Testis (tissue), 2 donors: ENCODE results near the gene SWT1.

Source experiments
- POLR2A ChIP-seq: fragments of 450-650 bp; IDR thresholded peaks from one replicate; pipeline ENCODE4 v1.6.1; 2017; ENCODE audit warnings: antibody characterized with exemption, mild to moderate bottlenecking, moderate library complexity
- TF ChIP-seq, protein P1 (sequence below), 3 experiments: fragments of 450-650 bp in 2 of 3; fragments of 200-600 bp in 1 of 3; sonication (generic) in 1 of 3; IDR thresholded peaks; one replicate each; pipeline ENCODE4 v1.5.1; 2016 to 2019; ENCODE audit warnings: antibody characterized with exemption in 3 of 3, mild to moderate bottlenecking in 2 of 3, moderate library complexity in 1 of 3

- TF ChIP-seq, protein P1, sequence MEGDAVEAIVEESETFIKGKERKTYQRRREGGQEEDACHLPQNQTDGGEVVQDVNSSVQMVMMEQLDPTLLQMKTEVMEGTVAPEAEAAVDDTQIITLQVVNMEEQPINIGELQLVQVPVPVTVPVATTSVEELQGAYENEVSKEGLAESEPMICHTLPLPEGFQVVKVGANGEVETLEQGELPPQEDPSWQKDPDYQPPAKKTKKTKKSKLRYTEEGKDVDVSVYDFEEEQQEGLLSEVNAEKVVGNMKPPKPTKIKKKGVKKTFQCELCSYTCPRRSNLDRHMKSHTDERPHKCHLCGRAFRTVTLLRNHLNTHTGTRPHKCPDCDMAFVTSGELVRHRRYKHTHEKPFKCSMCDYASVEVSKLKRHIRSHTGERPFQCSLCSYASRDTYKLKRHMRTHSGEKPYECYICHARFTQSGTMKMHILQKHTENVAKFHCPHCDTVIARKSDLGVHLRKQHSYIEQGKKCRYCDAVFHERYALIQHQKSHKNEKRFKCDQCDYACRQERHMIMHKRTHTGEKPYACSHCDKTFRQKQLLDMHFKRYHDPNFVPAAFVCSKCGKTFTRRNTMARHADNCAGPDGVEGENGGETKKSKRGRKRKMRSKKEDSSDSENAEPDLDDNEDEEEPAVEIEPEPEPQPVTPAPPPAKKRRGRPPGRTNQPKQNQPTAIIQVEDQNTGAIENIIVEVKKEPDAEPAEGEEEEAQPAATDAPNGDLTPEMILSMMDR (IDR thresholded peaks at IDR 0.05) = no peak
- no peak for TF ChIP-seq POLR2A
Measured at GRCh38 chr1:185112356-185112755, 44.6 kb upstream of the SWT1 start.
